ENCODE measurements around the gene POLR2A. TPM values are rescaled to one million over a fixed set of nuclear protein-coding genes. Genes with fewer than 3 reads are reported as not detected.

Gene POLR2A
- 110 and 117 TPM in 2 replicates for total RNA-seq

DNA sequence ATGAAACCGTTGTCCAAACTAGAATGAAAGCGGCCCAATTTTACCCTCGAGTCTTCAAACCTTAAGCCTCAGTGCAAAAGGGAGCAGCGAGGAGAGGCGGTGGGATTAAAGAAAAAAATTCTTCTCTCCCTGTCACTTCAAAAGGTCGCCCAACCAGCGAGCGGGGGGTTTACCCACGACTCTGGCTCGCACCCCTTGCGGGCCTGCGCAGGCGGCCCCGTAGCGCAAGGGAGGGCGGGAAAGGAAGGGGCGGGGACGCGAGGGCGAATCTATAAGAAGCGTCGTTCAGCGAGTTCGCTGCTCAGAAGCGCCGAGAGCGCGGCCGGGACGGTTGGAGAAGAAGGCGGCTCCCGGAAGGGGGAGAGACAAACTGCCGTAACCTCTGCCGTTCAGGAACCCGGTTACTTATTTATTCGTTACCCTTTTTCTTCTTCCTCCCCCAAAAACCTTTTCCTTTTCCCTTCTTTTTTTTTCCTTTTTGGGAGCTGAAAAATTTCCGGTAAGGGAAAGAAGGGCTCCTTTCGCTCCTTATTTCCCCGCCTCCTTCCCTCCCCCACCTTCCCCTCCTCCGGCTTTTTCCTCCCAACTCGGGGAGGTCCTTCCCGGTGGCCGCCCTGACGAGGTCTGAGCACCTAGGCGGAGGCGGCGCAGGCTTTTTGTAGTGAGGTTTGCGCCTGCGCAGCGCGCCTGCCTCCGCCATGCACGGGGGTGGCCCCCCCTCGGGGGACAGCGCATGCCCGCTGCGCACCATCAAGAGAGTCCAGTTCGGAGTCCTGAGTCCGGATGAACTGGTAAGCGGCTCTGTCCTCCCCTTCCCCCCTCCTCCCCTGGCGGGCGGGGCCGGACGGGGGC is at the start of gene POLR2A:
Gene POLR2A (plus strand): TSS at position 300 of the 852 bp plus-strand sequence.

DNA sequence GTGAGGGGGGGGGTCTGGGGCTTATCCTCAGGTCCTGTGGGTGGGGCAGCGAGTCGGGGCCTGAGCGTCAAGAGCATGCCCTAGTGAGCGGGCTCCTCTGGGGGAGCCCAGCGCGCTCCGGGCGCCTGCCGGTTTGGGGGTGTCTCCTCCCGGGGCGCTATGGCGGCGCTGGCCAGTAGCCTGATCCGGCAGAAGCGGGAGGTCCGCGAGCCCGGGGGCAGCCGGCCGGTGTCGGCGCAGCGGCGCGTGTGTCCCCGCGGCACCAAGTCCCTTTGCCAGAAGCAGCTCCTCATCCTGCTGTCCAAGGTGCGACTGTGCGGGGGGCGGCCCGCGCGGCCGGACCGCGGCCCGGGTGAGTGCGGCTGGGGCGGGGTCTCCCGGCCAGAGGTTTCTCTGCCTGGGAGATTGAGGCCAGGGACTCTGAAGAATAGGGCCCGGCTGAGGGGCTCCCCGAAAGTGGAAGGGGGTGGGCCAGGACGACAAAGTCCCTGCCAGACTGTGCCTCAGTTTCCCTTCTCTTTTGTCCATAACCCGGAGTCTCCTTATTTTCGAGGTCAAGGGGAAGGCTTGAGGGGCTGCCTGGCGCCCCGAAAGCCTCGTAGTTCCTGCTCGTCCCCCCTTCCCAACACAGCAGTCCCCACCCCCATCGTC is 44.6 kb upstream of the POLR2A start, which contains the start of gene FGF11:
Gene FGF11 (plus strand): TSS at position 51 of the 651 bp plus-strand sequence. CDS start 109 bp downstream, at position 160.

DNA sequence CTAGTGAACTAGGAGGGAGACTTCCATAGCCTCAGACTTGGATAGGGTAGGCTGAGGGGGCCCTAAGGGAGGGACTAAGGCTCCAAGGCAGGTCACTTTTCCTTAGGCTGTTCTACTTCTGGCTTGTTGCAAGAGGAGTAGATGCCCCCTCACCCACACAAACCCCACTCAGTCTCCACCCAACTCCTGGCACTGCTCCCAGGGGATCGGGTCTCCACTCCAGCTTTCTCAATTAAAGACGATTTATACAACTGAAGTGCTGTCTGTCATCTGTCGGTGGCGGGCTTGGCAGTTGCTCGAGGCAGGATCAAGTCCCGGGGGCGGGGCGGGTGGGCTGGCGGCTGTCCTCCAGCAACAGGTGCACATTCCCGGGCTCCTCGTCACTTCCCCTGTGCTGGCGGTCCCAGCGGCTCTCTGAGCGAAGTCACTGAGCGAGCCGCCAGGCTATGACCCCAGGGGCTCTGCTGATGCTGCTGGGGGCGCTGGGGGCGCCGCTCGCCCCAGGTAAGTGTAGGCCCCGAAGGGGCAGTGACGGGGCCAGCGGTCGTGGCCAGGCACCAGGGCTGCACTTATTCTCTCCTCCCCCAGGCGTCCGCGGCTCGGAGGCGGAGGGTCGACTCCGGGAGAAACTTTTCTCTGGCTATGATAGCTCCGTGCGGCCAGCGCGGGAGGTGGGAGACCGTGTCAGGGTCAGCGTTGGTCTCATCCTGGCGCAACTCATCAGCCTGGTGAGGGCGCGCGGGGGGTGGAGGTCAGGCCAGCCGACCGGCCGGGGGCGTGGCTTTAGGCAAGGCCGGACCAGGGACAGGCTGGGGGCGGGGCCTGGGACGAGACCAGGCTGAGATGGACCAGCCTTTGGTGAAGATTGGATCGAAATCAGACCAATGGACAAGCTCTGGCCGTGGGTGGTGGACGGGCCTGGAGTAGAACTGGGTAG is 39.2 kb upstream of the POLR2A start, which contains the start of gene CHRNB1:
Gene CHRNB1 (plus strand): TSS at position 380 of the 937 bp plus-strand sequence. CDS start 67 bp downstream, at position 447.

DNA sequence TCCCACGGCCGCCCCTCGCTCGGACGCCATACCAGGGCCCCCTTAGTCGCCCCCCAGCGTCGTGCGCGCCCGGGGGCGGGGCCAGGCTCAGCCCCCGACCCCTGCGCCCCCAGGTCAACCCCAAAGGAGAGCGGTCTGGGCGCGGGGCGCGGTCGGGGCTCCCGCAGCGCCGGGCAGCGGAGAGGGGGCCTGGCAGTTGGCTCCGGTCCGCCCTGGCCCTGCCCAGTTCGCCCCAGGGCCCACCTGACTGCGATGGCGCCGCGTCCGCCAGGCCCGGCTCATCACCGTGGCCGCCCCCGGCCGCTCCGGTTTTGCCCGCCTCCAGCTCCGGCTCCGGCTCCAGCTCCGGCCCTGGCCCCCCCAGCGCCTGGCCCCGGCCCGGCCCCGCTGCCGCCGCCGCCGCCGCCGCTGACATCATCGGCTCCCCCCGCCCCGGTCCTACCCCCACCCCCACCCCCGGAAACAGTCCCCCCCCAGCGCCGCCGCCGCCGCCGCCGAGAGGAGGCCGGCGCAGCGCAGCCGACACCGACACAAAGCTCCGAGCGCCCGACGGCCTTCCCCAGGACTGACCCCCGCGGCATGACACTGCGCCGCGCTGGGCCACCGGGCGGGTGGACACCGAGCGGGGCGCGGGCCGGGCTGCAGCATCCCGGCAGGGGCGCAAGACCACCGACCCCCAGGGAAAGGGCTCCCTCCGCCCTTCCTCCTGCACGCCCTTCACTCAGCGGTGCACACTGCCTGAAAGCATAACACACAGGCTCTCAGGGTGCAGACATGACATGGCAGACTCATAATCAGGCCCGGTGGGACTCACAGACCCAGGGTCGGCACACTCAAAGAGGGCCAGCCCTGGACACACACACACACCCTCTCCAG is 4.7 kb upstream of the POLR2A start, which contains the start of gene ZBTB4:
Gene ZBTB4 (minus strand): TSS at position 419 of the 876 bp plus-strand sequence. CDS start 12,830 bp downstream, outside the sequence.

DNA sequence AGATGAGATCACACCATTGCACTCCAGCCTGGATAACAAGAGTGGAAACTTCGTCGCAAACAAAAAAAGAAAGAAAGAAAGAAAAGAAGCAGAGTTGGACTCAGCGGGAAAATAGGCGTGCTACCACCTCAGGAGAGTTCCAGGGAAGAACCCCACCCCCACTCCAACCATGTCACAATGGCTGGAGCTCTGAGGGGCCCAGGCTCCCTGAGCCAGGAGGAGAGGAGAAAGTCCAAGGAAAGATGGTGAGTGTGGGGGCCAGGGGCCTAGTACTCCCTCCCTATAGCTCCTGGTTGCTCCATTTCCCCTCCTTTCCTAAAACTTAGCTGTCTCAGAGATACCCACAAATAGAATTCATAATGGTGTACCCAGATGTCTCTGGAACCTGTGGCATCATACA is 2.9 kb upstream of the POLR2A start, which contains the start of gene SLC35G6:
Gene SLC35G6 (plus strand): TSS at position 172 of the 400 bp plus-strand sequence. CDS start 71 bp downstream, at position 243.

DNA sequence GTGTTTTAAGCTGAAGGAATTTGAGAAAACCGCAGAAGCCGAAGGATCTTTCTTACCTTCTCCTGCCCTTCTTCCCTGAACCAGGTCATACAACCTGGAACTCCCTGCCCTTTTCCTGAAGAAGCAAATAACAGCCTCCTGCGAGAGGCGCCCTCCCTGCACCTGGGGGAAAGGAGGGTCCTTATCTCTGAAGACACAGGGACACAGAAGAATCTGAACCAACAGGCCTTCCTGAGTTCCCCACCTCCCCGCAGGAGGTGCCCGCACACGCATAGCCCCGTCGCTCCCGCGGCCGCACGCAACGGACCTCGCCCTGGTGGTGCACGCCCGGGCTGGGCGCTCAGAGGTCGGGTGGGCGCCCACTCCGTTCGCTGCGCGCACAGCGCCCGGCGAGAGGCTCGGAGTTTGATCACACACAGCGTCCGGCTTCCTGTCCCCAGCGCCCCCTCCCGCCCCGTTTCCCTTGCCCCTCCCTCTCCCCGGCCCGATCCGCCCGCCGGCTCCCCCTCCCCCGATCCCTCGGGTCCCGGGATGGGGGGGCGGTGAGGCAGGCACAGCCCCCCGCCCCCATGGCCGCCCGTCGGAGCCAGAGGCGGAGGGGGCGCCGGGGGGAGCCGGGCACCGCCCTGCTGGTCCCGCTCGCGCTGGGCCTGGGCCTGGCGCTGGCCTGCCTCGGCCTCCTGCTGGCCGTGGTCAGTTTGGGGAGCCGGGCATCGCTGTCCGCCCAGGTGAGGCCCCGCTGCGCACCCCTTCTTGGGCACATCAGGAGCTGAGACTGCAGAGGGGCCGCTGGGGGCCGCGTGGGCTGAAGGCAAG is 64.6 kb downstream of the POLR2A start, which contains the start of gene TNFSF12:
Gene TNFSF12 (plus strand): TSS at position 474 of the 816 bp plus-strand sequence. CDS start 96 bp downstream, at position 570.

Small RNAs within 50 kb of the gene (small RNA-seq; reads per million reads assigned to genes)
- gene RF00019 = not detected

Other genes with a start within 250 kb of the POLR2A start
- 39.8 and 51.8 TPM in 2 replicates for gene DVL2, start 249.8 kb upstream of the POLR2A start, total RNA-seq
- 38.1 and 38.3 TPM in 2 replicates for gene PHF23, start 244.9 kb upstream of the POLR2A start, total RNA-seq
- 206 and 343 TPM in 2 replicates for gene GABARAP, start 241.9 kb upstream of the POLR2A start, total RNA-seq
- gene CTDNEP1, start 232.6 kb upstream of the POLR2A start, total RNA-seq = 33.8 and 45.2 TPM in 2 replicates
- 32.0 and 36.4 TPM in 2 replicates for gene ELP5, start 232.2 kb upstream of the POLR2A start, total RNA-seq
- 19.0 and 22.7 TPM in 2 replicates for gene CLDN7, start 221.9 kb upstream of the POLR2A start, total RNA-seq
- gene SLC2A4, start 202.6 kb upstream of the POLR2A start, total RNA-seq = under 0.01 and 0.14 TPM in 2 replicates
- 0.13 and 0.14 TPM in 2 replicates for gene YBX2, start 189.7 kb upstream of the POLR2A start, total RNA-seq
- gene EIF5A, start 176.7 kb upstream of the POLR2A start, total RNA-seq = 863 and 945 TPM in 2 replicates
- 44.3 and 44.5 TPM in 2 replicates for gene GPS2, start 169.0 kb upstream of the POLR2A start, total RNA-seq
- gene NEURL4, start 155.0 kb upstream of the POLR2A start, total RNA-seq = 17.3 and 23.5 TPM in 2 replicates
- gene ACAP1, start 147.8 kb upstream of the POLR2A start, total RNA-seq = not detected in 2 replicates
- gene KCTD11, start 132.2 kb upstream of the POLR2A start, total RNA-seq = 2.1 and 2.6 TPM in 2 replicates
- not detected in 2 replicates for gene TMEM95, start 129.2 kb upstream of the POLR2A start, total RNA-seq
- gene TNK1, start 103.3 kb upstream of the POLR2A start, total RNA-seq = 0.27 and 0.29 TPM in 2 replicates
- 19.5 and 22.2 TPM in 2 replicates for gene PLSCR3, start 89.8 kb upstream of the POLR2A start, total RNA-seq
- gene TMEM256, start 80.3 kb upstream of the POLR2A start, total RNA-seq = 49.5 and 65.8 TPM in 2 replicates
- gene NLGN2, start 76.5 kb upstream of the POLR2A start, total RNA-seq = 4.5 and 7.3 TPM in 2 replicates
- not detected in 2 replicates for gene SPEM1, start 64.0 kb upstream of the POLR2A start, total RNA-seq
- gene SPEM2, start 58.8 kb upstream of the POLR2A start, total RNA-seq = not detected in 2 replicates
- not detected in 2 replicates for gene SPEM3, start 55.5 kb upstream of the POLR2A start, total RNA-seq
- 4.7 and 5.5 TPM in 2 replicates for gene TMEM102, start 48.9 kb upstream of the POLR2A start, total RNA-seq
- 0.22 and 0.27 TPM in 2 replicates for gene FGF11, start 44.9 kb upstream of the POLR2A start, total RNA-seq
- 4.4 and 4.8 TPM in 2 replicates for gene CHRNB1, start 39.3 kb upstream of the POLR2A start, total RNA-seq
- gene ZBTB4, start 4.7 kb upstream of the POLR2A start, total RNA-seq = 17.6 and 23.3 TPM in 2 replicates
- not detected in 2 replicates for gene SLC35G6, start 2.9 kb upstream of the POLR2A start, total RNA-seq
- gene TNFSF12, start 64.7 kb downstream of the POLR2A start, total RNA-seq = 12.5 and 12.6 TPM in 2 replicates
- gene TNFSF13, start 74.4 kb downstream of the POLR2A start, total RNA-seq = 2.7 and 3.1 TPM in 2 replicates
- gene SENP3, start 77.6 kb downstream of the POLR2A start, total RNA-seq = 66.1 and 78.8 TPM in 2 replicates
- 5.5 and 5.8 TPM in 2 replicates for gene CD68, start 95.3 kb downstream of the POLR2A start, total RNA-seq
- 103 and 144 TPM in 2 replicates for gene MPDU1, start 99.5 kb downstream of the POLR2A start, total RNA-seq
- not detected in 2 replicates for gene SOX15, start 105.7 kb downstream of the POLR2A start, total RNA-seq
- gene FXR2, start 130.5 kb downstream of the POLR2A start, total RNA-seq = 30.5 and 33.8 TPM in 2 replicates
- 21.8 and 24.5 TPM in 2 replicates for gene SAT2, start 143.5 kb downstream of the POLR2A start, total RNA-seq
- not detected in 2 replicates for gene SHBG, start 145.8 kb downstream of the POLR2A start, total RNA-seq
- gene ATP1B2, start 166.6 kb downstream of the POLR2A start, total RNA-seq = not detected in 2 replicates
- gene TP53, start 203.1 kb downstream of the POLR2A start, total RNA-seq = 84.7 and 89.0 TPM in 2 replicates
- gene WRAP53, start 204.1 kb downstream of the POLR2A start, total RNA-seq = 14.0 and 18.1 TPM in 2 replicates
- gene EFNB3, start 220.8 kb downstream of the POLR2A start, total RNA-seq = 0.36 and 0.53 TPM in 2 replicates
- gene DNAH2, start 233.4 kb downstream of the POLR2A start, total RNA-seq = 0.36 TPM in 1 of 2 replicates, not detected in the other

Measured in thoracic aorta endothelial cell (primary cell).